NCI-H2171 treated with DMSO at 0.1 percent for 48 hours (cell line): ENCODE measurements around the gene FSTL4.
A peak's percentile ranks its signal among the peaks of the same experiment; 100 is the strongest.

ENCODE experiments used
- DNase-seq: peaks from one replicate; lab custom pipeline; 2025; lab: John Stamatoyannopoulos, UW

FSTL4 gene

GRCh38 chr5:133384903-133385302, 227.4 kb downstream of the FSTL4 start:
- DNase-seq: no peak

- DNase-seq: no peak
Observed at GRCh38 chr5:133384120-133384855, 228.1 kb downstream of the FSTL4 start.

GRCh38 chr5:133383580-133383939, 228.8 kb downstream of the FSTL4 start:
- DNase-seq: no peak

GRCh38 chr5:133382661-133383579, 229.4 kb downstream of the FSTL4 start:
- no peak for DNase-seq

- no peak for DNase-seq
Observed at GRCh38 chr5:133381571-133382365, 230.6 kb downstream of the FSTL4 start.

GRCh38 chr5:133381041-133381440, 231.3 kb downstream of the FSTL4 start:
- peak; percentile 7 for DNase-seq

- no peak for DNase-seq
Observed at GRCh38 chr5:133377736-133378135, 234.6 kb downstream of the FSTL4 start.

- DNase-seq: no peak
Observed at GRCh38 chr5:133376986-133377385, 235.4 kb downstream of the FSTL4 start.

GRCh38 chr5:133373121-133373870, 239.0 kb downstream of the FSTL4 start:
- no peak for DNase-seq

GRCh38 chr5:133372293-133372937, 239.9 kb downstream of the FSTL4 start:
- no peak for DNase-seq

- DNase-seq: no peak
Observed at GRCh38 chr5:133371371-133372155, 240.8 kb downstream of the FSTL4 start.

GRCh38 chr5:133370904-133371303, 241.4 kb downstream of the FSTL4 start:
- no peak for DNase-seq

GRCh38 chr5:133370036-133370831, 242.1 kb downstream of the FSTL4 start:
- no peak for DNase-seq

GRCh38 chr5:133368916-133369783, 243.2 kb downstream of the FSTL4 start:
- peak; percentile 2 for DNase-seq

GRCh38 chr5:133367984-133368383, 244.4 kb downstream of the FSTL4 start:
- no peak for DNase-seq

GRCh38 chr5:133367071-133367786, 245.1 kb downstream of the FSTL4 start:
- no peak for DNase-seq

- DNase-seq: no peak
Observed at GRCh38 chr5:133366438-133366837, 245.9 kb downstream of the FSTL4 start.

GRCh38 chr5:133365738-133366137, 246.6 kb downstream of the FSTL4 start:
- no peak for DNase-seq
